PC-3 (cell line): Measurements from ENCODE around the gene SCAP. TPM values are rescaled to one million over a fixed set of nuclear protein-coding genes. Genes with fewer than 3 reads are reported as not detected.
"Not testable (repeated sequence)": the region's sequence is repeated elsewhere in the genome, so short reads cannot be mapped to it uniquely, and the experiment has no call there.

Experiments
- ATAC-seq: fragments of 200-7000 bp; cut with Tn5 transposase; 2 replicates; pipeline ENCODE4 v1.9.1; 2020; ENCODE audit warnings: mild to moderate bottlenecking, moderate library complexity
- BruUV-seq: library from RNA; stranded (reverse); fragments of 400-500 nt; replicated peaks from 2 replicates; lab custom pipeline; 2021; lab: Mats Ljungman, UMichigan
- CTCF ChIA-PET: fragments of 300-600 bp; sonication (Branson Sonifier 250); formaldehyde crosslinking; loops from one replicate; lab custom pipeline; 2022; ENCODE audit warnings: antibody characterized with exemption; lab: Charles Lee
- POLR2A ChIA-PET: fragments of 300-600 bp; sonication (Branson Sonifier 250); formaldehyde crosslinking; loops from one replicate; lab custom pipeline; 2022; ENCODE audit warnings: antibody characterized with exemption; ENCODE audit not compliant: unreplicated experiment; lab: Charles Lee
- DNase-seq: peaks from one replicate; pipeline ENCODE4 v3.0.0-alpha.2; 2015
- H2AFZ ChIP-seq: fragments of 300-600 bp; sonication (generic); 2 replicates; pipeline ENCODE4 v1.6.0; 2016; ENCODE audit warnings: antibody characterized with exemption, low read length
- H3F3A ChIP-seq: fragments of 300-600 bp; sonication (generic); one replicate; pipeline ENCODE4 v1.6.0; 2017; ENCODE audit warnings: antibody characterized with exemption, low read length, control low read depth, mild to moderate bottlenecking; ENCODE audit not compliant: unreplicated experiment
- H3K27ac ChIP-seq: fragments of 300-600 bp; sonication (generic); 2 replicates; pipeline ENCODE4 v1.5.1; 2016; ENCODE audit warnings: mild to moderate bottlenecking, low read length
- H3K27me3 ChIP-seq: fragments of 300-600 bp; sonication (generic); 2 replicates; pipeline ENCODE4 v1.6.1; 2016; ENCODE audit warnings: low read length, mixed read lengths
- H3K36me3 ChIP-seq: fragments of 300-600 bp; sonication (generic); 2 replicates; pipeline ENCODE4 v1.6.1; 2016; ENCODE audit warnings: low read depth, mixed run types, low read length, mixed read lengths
- H3K4me1 ChIP-seq: fragments of 300-600 bp; sonication (generic); 2 replicates; pipeline ENCODE4 v1.5.1; 2016; ENCODE audit warnings: low read length; ENCODE audit not compliant: insufficient read depth
- H3K4me2 ChIP-seq: fragments of 300-600 bp; sonication (generic); 2 replicates; pipeline ENCODE4 v1.6.0; 2016; ENCODE audit warnings: low read length
- H3K4me3 ChIP-seq: fragments of 300-600 bp; sonication (generic); 2 replicates; pipeline ENCODE4 v1.5.1; 2016; ENCODE audit warnings: mild to moderate bottlenecking, low read length, mixed read lengths
- H3K79me2 ChIP-seq: fragments of 300-600 bp; sonication (generic); 2 replicates; pipeline ENCODE4 v1.6.1; 2017; ENCODE audit warnings: low read length, mixed read lengths
- H3K9ac ChIP-seq: fragments of 300-600 bp; sonication (generic); 2 replicates; pipeline ENCODE4 v1.6.0; 2016; ENCODE audit warnings: mild to moderate bottlenecking, low read length
- H3K9me2 ChIP-seq: fragments of 300-600 bp; sonication (generic); replicated peaks from 2 replicates; pipeline ENCODE4 v1.6.1; 2016; ENCODE audit warnings: mixed run types, low read length, mixed read lengths
- H3K9me3 ChIP-seq: fragments of 300-600 bp; sonication (generic); 2 replicates; pipeline ENCODE4 v1.6.1; 2016; ENCODE audit warnings: low read length, mixed read lengths
- H4K20me1 ChIP-seq: fragments of 300-600 bp; sonication (generic); 2 replicates; pipeline ENCODE4 v1.6.1; 2016; ENCODE audit warnings: low read length, mixed read lengths
- EZH2 ChIP-seq: fragments of 300-600 bp; sonication (generic); IDR thresholded peaks from one replicate; pipeline ENCODE4 v1.6.1; 2017; ENCODE audit warnings: antibody characterized with exemption, mild to moderate bottlenecking, low read length; ENCODE audit not compliant: unreplicated experiment
- EZH2phosphoT487 ChIP-seq: fragments of 300-600 bp; sonication (generic); IDR thresholded peaks from 2 replicates; pipeline ENCODE4 v1.6.1; 2018; ENCODE audit warnings: mild to moderate bottlenecking, antibody characterized with exemption, low read length, borderline replicate concordance
- intact Hi-C: fragments of 100-400 bp; cut with micrococcal nuclease; formaldehyde crosslinking; loops from 2 replicates; pipeline ENCODE4 v1.9.0; 2023
- total RNA-seq: library from RNA; depleted of rRNA; stranded (reverse); fragments of >200 nt; gene quantifications from 2 replicates; pipeline ENCODE4 v1.2.3, GENCODE V29; 2014
- TF ChIP-seq, protein P1 (sequence below): fragments of 300-600 bp; sonication (generic); conservative IDR thresholded peaks from 2 replicates; pipeline ENCODE4 v1.5.1; 2017; ENCODE audit warnings: antibody characterized with exemption, low read depth, mild to moderate bottlenecking, low read length

Gene SCAP
- total RNA-seq, 1 experiment from 2014 or later, result 84.7 TPM

DNA sequence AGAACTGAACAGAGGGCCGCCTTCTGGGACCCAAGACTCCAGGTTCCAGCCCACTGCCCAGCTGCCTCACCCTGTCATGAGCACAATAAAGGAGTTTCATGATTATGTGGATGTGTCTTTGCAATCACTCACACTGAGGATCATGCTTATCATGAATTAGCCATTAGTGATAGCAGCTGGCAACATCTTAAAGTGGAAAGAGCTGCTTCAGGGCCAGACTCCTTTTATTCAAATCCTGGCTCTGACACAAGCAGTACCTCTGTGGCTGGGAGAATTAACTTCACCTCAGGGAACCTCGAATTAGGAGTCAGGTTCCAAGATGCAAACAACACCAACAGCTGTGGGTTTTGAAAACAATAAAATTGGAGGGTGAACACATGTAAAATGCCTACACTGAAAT, 6.6 kb upstream of the SCAP start:
- Histone ChIP-seq H2AFZ (no peak overlapping the region), H3K36me3 (no peaks in the 10 kb centered on the region), H3K4me1 (peaks cover 6% of the 10 kb centered on the region; the same call in 1 of the 2 replicates), H4K20me1 (no peaks in the 10 kb centered on the region), H3K9me3 (no peaks in the 10 kb centered on the region), H3K4me3 (no peak overlapping the region), H3K79me2 (no peaks in the 10 kb centered on the region), H3F3A (no peaks in the 10 kb centered on the region), H3K9ac (no peak overlapping the region), H3K27me3 (no peaks in the 10 kb centered on the region), H3K27ac (no peak overlapping the region), H3K4me2 (no peak overlapping the region), H3K9me2 (no peaks in the 10 kb centered on the region)
- DNase-seq (no peak), ATAC-seq (no peak)
- CTCF ChIA-PET, result interaction anchor here (0.6 kb wide), 1 partner anchor 78 kb away, joined by 4 read pairs; no protein-coding TSS in a partner anchor
- intact Hi-C loops, result no loop called here
- TF ChIP-seq EZH2phosphoT487 (no peak), EZH2 (no peak)
- TF ChIP-seq, protein P1, sequence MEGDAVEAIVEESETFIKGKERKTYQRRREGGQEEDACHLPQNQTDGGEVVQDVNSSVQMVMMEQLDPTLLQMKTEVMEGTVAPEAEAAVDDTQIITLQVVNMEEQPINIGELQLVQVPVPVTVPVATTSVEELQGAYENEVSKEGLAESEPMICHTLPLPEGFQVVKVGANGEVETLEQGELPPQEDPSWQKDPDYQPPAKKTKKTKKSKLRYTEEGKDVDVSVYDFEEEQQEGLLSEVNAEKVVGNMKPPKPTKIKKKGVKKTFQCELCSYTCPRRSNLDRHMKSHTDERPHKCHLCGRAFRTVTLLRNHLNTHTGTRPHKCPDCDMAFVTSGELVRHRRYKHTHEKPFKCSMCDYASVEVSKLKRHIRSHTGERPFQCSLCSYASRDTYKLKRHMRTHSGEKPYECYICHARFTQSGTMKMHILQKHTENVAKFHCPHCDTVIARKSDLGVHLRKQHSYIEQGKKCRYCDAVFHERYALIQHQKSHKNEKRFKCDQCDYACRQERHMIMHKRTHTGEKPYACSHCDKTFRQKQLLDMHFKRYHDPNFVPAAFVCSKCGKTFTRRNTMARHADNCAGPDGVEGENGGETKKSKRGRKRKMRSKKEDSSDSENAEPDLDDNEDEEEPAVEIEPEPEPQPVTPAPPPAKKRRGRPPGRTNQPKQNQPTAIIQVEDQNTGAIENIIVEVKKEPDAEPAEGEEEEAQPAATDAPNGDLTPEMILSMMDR, result no peak
- POLR2A ChIA-PET, result no interaction called here
- BruUV-seq, result no TSS peak

DNA sequence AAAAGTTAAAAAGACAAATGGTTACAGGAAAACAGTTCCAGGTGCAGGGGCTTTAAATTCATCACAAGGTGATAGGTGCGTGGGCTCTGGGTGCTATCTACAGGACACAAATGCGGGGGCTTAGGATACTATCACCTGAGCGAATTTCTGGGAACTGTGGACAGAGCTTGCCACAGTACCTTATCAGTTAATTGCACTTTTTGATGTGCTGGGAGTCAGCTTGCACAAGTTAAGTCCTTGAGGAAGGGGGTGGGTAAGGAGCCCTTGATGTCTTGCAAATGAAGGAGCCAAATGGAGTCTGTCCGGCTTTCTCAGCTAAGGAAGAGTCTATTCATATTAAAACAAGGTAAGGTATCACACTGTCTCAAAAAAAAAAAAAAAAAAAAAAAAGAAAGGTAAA, 6.0 kb upstream of the SCAP start:
- POLR2A ChIA-PET, intact Hi-C loops, BruUV-seq, H4K20me1 ChIP-seq, CTCF ChIA-PET, DNase-seq, ATAC-seq, H3K9me2 ChIP-seq, H3F3A ChIP-seq, H3K27ac ChIP-seq, H2AFZ ChIP-seq, H3K27me3 ChIP-seq, H3K9ac ChIP-seq, H3K9me3 ChIP-seq, H3K36me3 ChIP-seq, H3K4me2 ChIP-seq, H3K4me1 ChIP-seq, H3K79me2 ChIP-seq, H3K4me3 ChIP-seq: not testable (repeated sequence)

DNA sequence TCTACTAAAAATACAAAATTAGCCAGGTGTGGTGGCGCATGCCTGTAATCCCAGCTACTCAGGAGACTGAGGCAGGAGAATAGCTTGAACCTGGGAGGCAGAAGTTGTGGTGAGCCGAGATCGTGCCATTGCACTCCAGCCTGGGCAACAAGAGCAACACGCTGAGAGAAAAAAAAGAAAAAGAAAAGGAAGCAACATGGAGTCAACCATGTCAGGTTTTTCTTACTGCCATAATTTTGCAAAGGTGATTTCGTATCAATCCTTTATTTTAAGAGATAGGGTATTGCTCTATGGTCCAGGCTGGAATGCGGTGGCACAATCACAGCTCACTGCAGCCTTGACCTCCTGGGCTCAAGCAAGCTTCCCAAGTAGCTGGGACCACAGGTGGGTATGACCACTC, 4.5 kb upstream of the SCAP start:
- H3K79me2 ChIP-seq, H3K4me3 ChIP-seq, H4K20me1 ChIP-seq, H3K36me3 ChIP-seq, POLR2A ChIA-PET, H3K9me3 ChIP-seq, intact Hi-C loops, H3K4me1 ChIP-seq, BruUV-seq, H3K9ac ChIP-seq, H3K27ac ChIP-seq, DNase-seq, ATAC-seq, H2AFZ ChIP-seq, H3K4me2 ChIP-seq, H3F3A ChIP-seq, H3K9me2 ChIP-seq, H3K27me3 ChIP-seq: not testable (repeated sequence)
- CTCF ChIA-PET, result interaction anchor here (0.5 kb wide), 1 partner anchor 12 kb away, joined by 3 read pairs; no protein-coding TSS in a partner anchor

DNA sequence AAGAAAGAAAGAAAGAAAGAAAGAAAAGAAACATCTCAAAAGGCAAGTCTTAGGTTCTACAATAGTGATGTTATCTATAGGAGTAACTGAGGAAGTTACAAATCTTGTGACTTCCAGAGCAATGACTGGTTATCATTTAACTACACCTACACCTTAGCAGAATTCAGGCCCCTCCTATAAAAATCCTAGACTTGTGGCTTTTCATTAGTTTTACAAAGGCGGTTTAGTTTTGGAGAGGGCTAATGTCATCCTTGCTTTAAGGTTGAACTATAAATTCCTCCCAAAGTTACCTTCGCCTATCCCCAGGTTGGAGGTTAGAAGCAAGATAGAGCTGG, 4.1 kb upstream of the SCAP start:
- ChIA-PET CTCF (interaction anchor here (0.5 kb wide), 1 partner anchor 12 kb away, joined by 3 read pairs; no protein-coding TSS in a partner anchor), POLR2A (no interaction called here)
- no peaks in the 10 kb centered on the region for H3K9me2 ChIP-seq
- no peak overlapping the region for H3K4me3 ChIP-seq
- intact Hi-C loops, result no loop called here
- H3K27ac ChIP-seq, result no peak overlapping the region
- H3K4me1 ChIP-seq, result no peaks in the 10 kb centered on the region; the same call in 1 of the 2 replicates
- no peaks in the 10 kb centered on the region for H3K27me3 ChIP-seq
- ATAC-seq, result no peak
- no peaks in the 10 kb centered on the region for H3F3A ChIP-seq
- DNase-seq, result no peak
- H3K36me3 ChIP-seq, result no peaks in the 10 kb centered on the region
- no peak overlapping the region for H3K4me2 ChIP-seq
- H2AFZ ChIP-seq, result no peak overlapping the region
- no peaks in the 10 kb centered on the region for H3K9me3 ChIP-seq
- no peaks in the 10 kb centered on the region for H4K20me1 ChIP-seq
- no TSS peak for BruUV-seq
- no peak overlapping the region for H3K9ac ChIP-seq
- H3K79me2 ChIP-seq, result peaks cover 8% of the 10 kb centered on the region
- no peak for TF ChIP-seq EZH2
